Measurements from ENCODE around the gene C17orf75.

DNA sequence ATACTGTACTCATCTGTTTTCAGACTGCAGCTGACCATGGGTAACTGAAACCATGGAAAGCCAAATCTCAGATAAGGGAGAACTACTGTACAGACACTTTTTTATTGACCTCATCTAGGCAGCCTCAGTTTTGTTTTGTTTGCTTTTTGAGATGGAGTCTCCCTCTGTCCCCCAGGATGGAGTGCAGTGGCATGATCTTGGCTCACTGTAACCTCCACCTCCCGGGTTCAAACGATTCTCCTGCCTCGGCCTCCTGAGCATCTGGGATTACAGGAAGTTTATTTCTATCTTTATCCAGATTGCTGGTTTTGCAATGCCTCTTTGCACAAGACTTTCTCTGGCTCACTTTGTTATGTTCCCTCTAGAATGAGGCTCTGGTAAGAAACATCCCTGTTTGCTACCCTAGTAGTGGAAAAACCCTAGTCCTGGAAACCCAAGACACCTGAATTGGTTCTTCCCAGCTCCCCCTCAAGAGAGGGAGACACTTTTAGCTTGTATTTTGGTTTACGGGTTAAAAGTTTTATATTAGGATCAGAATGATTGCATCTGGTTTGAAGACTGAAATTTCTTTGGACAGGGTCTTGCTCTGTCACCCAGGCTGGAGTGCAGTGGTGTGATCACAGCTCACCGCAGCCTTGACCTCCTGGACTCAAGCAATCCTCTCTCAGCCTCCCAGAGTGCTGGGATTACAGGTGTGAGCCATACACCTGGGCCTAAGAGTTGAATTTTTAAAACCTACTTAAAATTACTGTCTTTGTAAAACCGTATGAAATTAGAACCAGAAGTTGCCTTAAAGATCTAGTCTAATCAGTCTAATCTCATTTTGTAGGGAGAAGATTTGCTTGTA, 46.9 kb upstream of the C17orf75 start:
- TF ChIP-seq POLR2AphosphoS5 (IDR thresholded peaks at IDR 0.05) (no peak), EP300 (IDR thresholded peaks at IDR 0.05) (no peak), POLR2A (IDR thresholded peaks at IDR 0.05; ENCODE audit: low read depth) (no peak)
- TF ChIP-seq, protein P1, sequence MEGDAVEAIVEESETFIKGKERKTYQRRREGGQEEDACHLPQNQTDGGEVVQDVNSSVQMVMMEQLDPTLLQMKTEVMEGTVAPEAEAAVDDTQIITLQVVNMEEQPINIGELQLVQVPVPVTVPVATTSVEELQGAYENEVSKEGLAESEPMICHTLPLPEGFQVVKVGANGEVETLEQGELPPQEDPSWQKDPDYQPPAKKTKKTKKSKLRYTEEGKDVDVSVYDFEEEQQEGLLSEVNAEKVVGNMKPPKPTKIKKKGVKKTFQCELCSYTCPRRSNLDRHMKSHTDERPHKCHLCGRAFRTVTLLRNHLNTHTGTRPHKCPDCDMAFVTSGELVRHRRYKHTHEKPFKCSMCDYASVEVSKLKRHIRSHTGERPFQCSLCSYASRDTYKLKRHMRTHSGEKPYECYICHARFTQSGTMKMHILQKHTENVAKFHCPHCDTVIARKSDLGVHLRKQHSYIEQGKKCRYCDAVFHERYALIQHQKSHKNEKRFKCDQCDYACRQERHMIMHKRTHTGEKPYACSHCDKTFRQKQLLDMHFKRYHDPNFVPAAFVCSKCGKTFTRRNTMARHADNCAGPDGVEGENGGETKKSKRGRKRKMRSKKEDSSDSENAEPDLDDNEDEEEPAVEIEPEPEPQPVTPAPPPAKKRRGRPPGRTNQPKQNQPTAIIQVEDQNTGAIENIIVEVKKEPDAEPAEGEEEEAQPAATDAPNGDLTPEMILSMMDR (IDR thresholded peaks at IDR 0.05): no peak
